Measurements from ENCODE around the gene MCCC1. TPM values are rescaled to one million over a fixed set of nuclear protein-coding genes. Genes with fewer than 3 reads are reported as not detected.

Gene MCCC1
- 10 to 100 TPM; 34.7 to 34.8 TPM for total RNA-seq
- 14.9 TPM for polyA plus RNA-seq (2013, experiment 1 of 2)
- polyA plus RNA-seq (2013, experiment 2 of 2): 14.3 TPM
- long read RNA-seq, experiment 1, partial matches to known transcripts: 7 of 15 reads
- long read RNA-seq, experiment 1, other reads (novel, unspliced or antisense): 6 of 15 reads
- long read RNA-seq, experiment 2, transcript MCCC1-201 (19 exons, 2,545 nt): major isoform, 54 of 96 reads
- long read RNA-seq, experiment 2, partial matches to known transcripts: 7 of 96 reads
- long read RNA-seq, experiment 2, other reads (novel, unspliced or antisense): 33 of 96 reads
- long read RNA-seq, experiment 3, transcript MCCC1-201 (19 exons, 2,545 nt): major isoform, 216 of 273 reads
- long read RNA-seq, experiment 3, partial matches to known transcripts: 10 of 273 reads
- long read RNA-seq, experiment 3, other reads (novel, unspliced or antisense): 46 of 273 reads
- long read RNA-seq, experiment 4, transcript MCCC1-201 (19 exons, 2,545 nt): major isoform, 16 of 43 reads
- long read RNA-seq, experiment 4, partial matches to known transcripts: 17 of 43 reads
- long read RNA-seq, experiment 4, other reads (novel, unspliced or antisense): 10 of 43 reads

DNA sequence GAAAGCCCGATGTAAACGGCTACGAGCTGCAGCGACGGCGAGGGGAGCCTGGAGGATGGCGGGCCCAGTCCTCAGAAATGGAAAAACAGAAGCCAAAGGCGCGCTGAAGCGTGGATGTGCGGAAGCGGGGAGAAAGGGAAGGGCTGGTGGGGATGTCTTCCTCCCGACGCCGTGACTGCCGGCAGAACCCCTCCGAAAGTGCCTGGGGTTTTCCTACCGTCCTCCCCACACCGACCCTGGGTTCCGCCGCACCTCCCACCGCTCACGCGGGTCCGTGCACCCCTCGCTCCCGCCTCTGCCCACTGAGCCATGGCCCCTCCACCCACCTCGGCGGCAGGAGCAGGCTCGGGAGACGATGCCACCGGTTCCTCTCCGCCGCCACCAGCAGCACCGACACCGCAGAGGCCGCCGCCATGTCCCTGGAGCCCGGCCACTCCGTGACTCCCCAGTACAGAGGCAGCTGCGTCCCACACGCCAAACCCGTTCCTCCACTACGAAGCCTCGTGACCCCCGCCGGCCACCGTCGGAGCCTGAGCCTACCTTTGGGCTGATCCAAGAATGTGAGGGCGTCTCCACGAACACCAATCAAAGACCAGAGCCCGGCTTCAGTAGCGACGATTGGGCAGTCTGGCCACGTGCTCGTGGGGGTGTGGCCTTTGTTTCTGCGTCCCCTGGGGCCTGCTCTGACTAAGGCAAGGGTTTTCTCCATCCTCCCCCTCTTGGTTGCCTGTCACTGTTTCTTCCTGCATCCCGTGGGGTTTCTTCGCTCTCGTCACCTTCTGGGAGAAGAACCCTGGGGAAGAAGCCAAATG is at the start of gene MCCC1:
Gene MCCC1, minus strand, starts transcription at position 471 of the 812 bp plus-strand sequence. Its CDS starts 56 bp downstream, at position 415.
- H3K27ac Mint-ChIP-seq: peak within 1 kb of the TSS; percentile 98
- Histone ChIP-seq H3K9ac (ENCODE audit: extremely low read depth, low read length, poor library complexity, severe bottlenecking) (peak within 1 kb of the TSS; percentile 65), H3K27ac (ENCODE audit: low read depth, low read length) (peak within 1 kb of the TSS; percentile 12), H3K27me3 (ENCODE audit: control insufficient read depth, insufficient read depth, low read length, poor library complexity, severe bottlenecking) (no peaks in the 10 kb centered on the region), H3K9me3 (ENCODE audit: control insufficient read depth, low read length) (peaks cover 17% of the 10 kb centered on the region), H3K4me1 (ENCODE audit: control insufficient read depth, insufficient read depth, low read length) (no peaks in the 10 kb centered on the region), H3K36me3 (ENCODE audit: control insufficient read depth, insufficient read depth, low read length) (no peaks in the 10 kb centered on the region), H3K4me3 (ENCODE audit: low read length) (peak within 1 kb of the TSS; percentile 81)
- WGBS, 2 experiments (ENCODE audit: insufficient coverage in 1 of 2, insufficient read length in 1 of 2): 52 to 56% methylated on average over 29 to 60 of the region's 60 CpGs
- peaks cover 33% of the 10 kb centered on the region for H3K36me3 Mint-ChIP-seq (ENCODE audit: low read depth)
- DNase-seq: peak; percentile 100
- H3K4me1 Mint-ChIP-seq: peaks cover 16% of the 10 kb centered on the region
- H3K9me3 Mint-ChIP-seq: peaks cover 22% of the 10 kb centered on the region
- TF ChIP-seq, protein P1, sequence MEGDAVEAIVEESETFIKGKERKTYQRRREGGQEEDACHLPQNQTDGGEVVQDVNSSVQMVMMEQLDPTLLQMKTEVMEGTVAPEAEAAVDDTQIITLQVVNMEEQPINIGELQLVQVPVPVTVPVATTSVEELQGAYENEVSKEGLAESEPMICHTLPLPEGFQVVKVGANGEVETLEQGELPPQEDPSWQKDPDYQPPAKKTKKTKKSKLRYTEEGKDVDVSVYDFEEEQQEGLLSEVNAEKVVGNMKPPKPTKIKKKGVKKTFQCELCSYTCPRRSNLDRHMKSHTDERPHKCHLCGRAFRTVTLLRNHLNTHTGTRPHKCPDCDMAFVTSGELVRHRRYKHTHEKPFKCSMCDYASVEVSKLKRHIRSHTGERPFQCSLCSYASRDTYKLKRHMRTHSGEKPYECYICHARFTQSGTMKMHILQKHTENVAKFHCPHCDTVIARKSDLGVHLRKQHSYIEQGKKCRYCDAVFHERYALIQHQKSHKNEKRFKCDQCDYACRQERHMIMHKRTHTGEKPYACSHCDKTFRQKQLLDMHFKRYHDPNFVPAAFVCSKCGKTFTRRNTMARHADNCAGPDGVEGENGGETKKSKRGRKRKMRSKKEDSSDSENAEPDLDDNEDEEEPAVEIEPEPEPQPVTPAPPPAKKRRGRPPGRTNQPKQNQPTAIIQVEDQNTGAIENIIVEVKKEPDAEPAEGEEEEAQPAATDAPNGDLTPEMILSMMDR (conservative IDR thresholded peaks at IDR 0.05): no peak
- H3K27me3 Mint-ChIP-seq (ENCODE audit: insufficient read depth): no peaks in the 10 kb centered on the region
- H3K4me3 Mint-ChIP-seq: peak within 1 kb of the TSS; percentile 92

DNA sequence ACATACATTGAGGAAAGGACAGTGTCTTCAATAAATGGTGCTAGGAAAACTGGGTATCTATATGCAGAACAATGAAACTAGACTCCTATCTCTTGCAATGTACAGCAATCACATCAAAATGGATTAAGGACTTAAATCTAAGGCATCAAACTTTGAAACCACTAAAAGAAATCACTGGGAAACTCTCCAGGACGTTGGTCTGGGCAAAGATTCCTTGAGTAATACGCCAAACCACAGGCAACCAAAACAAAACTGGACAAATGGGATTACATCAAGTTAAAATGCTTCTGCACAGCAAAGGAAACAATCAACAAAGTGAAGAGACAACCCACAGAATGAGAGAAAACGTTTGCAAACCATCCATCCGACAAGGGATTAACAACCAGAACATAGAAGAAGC is 48.8 kb upstream of the MCCC1 start:
- H3K4me1 ChIP-seq (ENCODE audit: control insufficient read depth, insufficient read depth, low read length): peaks cover 3% of the 10 kb centered on the region
- H3K27me3 Mint-ChIP-seq (ENCODE audit: insufficient read depth): no peaks in the 10 kb centered on the region
- no peaks in the 10 kb centered on the region for H3K27me3 ChIP-seq (ENCODE audit: control insufficient read depth, insufficient read depth, low read length, poor library complexity, severe bottlenecking)
- no peaks in the 10 kb centered on the region for H3K9me3 Mint-ChIP-seq
- no peak overlapping the region for H3K4me3 Mint-ChIP-seq
- no peaks in the 10 kb centered on the region for H3K9me3 ChIP-seq (ENCODE audit: control insufficient read depth, low read length)
- TF ChIP-seq, protein P1 (conservative IDR thresholded peaks at IDR 0.05): no peak
- 73 to 92% methylated on average over 2 to 4 of the region's 4 CpGs for WGBS, 2 experiments (ENCODE audit: insufficient coverage in 1 of 2, insufficient read length in 1 of 2)
- H3K4me3 ChIP-seq (ENCODE audit: low read length): no peak overlapping the region
- H3K36me3 ChIP-seq (ENCODE audit: control insufficient read depth, insufficient read depth, low read length): no peaks in the 10 kb centered on the region
- DNase-seq: no peak
- no peak overlapping the region for H3K9ac ChIP-seq (ENCODE audit: extremely low read depth, low read length, poor library complexity, severe bottlenecking)
- H3K36me3 Mint-ChIP-seq (ENCODE audit: low read depth): no peaks in the 10 kb centered on the region
- no peak overlapping the region for H3K27ac ChIP-seq (ENCODE audit: low read depth, low read length)
- no peaks in the 10 kb centered on the region for H3K4me1 Mint-ChIP-seq
- no peak overlapping the region for H3K27ac Mint-ChIP-seq

DNA sequence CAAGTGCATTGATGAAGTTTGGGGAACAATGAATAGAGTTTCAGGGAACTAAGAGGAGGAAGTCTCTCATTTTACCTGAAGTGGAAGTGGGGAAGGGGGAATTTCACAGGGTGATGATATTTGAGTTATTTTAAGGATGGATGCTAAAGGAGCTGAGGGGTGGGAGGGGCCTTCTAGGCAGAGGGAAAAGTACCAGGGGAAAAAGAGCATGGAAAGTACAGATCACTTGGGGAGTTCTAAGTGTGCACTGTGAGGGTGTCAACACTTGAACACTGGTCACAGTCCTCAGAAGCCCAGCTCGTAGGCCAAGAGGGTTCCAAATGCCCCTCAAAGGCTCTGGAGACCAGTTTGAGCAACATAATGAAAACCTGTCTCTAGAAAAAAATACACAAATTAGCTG is 45.1 kb upstream of the MCCC1 start:
- DNase-seq: no peak
- peaks cover 2% of the 10 kb centered on the region for H3K27me3 Mint-ChIP-seq (ENCODE audit: insufficient read depth)

More for the DNA sequence above, 45.1 kb upstream of the MCCC1 start:
- Histone ChIP-seq H3K36me3 (ENCODE audit: control insufficient read depth, insufficient read depth, low read length) (no peaks in the 10 kb centered on the region), H3K27me3 (ENCODE audit: control insufficient read depth, insufficient read depth, low read length, poor library complexity, severe bottlenecking) (no peaks in the 10 kb centered on the region), H3K4me3 (ENCODE audit: low read length) (no peak overlapping the region), H3K9ac (ENCODE audit: extremely low read depth, low read length, poor library complexity, severe bottlenecking) (no peak overlapping the region), H3K27ac (ENCODE audit: low read depth, low read length) (no peak overlapping the region), H3K9me3 (ENCODE audit: control insufficient read depth, low read length) (no peaks in the 10 kb centered on the region), H3K4me1 (ENCODE audit: control insufficient read depth, insufficient read depth, low read length) (no peaks in the 10 kb centered on the region)
- Mint-ChIP-seq H3K9me3 (no peaks in the 10 kb centered on the region), H3K36me3 (ENCODE audit: low read depth) (no peaks in the 10 kb centered on the region), H3K27ac (no peak overlapping the region), H3K4me1 (no peaks in the 10 kb centered on the region), H3K4me3 (no peak overlapping the region)
- TF ChIP-seq, protein P1 (conservative IDR thresholded peaks at IDR 0.05): no peak
- 71 to 81% methylated on average over 1 of the region's 1 CpG for WGBS, 2 experiments (ENCODE audit: insufficient coverage in 1 of 2, insufficient read length in 1 of 2)

All from endodermal cell (in vitro differentiated cells).